HL-60/S4 treated with retinoic acid at 250 ng/mL for 4 days and 3 days (cell line): ENCODE results near the gene KANSL1.

Experiments used
- in situ Hi-C: fragments of 300-500 bp; cut with MboI; formaldehyde crosslinking; loops from 2 replicates; pipeline ENCODE4 v1.7.0; 2022; ENCODE audit warnings: low sequenced_read_pairs

KANSL1 gene

DNA sequence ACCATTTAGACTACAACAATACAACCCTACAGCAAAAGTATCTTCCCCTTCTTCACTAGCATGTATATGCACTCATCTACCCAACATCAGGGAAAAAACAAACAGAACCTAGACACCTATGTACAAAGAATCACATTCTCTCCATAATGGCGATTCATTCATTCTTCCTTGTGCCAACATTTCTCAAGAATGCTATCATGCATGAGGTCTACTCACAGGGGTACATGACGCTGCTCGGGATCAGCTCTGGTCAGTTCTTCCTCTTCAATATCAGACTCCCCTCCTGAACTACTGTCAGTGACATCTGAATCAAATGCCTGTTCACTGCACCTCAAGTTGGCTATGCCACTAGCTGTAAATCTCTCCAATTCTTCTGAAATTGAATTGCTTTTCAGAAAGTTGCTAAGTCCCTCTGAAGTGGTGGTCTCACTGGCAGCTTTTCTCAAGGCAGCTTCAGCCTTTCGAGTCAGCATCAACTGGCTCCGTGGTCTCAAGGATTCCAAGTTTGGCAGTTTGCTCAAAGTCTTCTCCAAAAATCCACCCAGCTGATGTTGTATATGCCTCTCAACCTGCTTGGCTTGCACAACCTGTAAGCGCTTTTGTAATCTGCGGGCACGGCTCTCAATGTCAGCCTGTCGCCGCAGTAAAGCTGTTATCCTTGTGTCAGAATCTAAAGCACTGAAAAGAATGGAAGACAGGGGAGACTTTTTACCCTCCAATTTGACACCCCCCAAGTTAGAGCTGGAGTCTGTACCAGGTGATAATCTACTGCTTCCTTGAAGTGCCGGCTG is 22.4 kb downstream of the KANSL1 start:
- in situ Hi-C loops = no loop called here

DNA sequence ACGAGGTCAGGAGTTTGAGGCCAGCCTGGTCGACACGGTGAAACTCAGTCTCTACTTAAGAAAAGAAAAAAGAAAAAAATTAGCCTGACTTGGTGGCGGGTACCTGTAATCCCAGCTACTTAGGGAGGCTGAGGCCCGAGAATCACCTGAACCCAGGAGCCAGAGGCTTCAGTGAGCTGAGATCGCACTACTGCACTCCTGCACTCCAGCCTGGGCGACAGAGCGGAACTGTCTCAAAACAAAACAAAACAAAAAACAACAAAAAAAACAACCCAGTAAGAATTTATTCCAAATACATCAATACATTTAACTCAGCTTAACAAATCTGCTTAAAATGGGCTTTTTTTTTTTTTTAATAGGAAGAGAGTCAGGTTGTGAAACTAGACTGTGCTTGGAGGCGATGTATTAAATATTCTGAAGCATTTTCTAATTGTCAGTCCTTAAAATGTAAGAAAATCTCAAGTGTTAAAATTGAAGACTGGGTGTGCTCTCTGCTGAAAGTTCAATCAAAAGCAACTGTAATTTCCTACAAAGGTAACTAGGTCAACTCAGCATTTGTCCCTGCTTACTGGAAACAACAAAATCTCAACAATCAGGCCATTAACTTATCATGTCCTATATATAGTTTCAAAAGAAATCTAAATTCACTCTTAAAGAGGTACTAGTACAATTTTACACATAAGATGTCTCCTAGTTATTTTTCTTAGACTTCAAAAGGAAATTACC is 23.2 kb downstream of the KANSL1 start:
- in situ Hi-C loops = no loop called here

DNA sequence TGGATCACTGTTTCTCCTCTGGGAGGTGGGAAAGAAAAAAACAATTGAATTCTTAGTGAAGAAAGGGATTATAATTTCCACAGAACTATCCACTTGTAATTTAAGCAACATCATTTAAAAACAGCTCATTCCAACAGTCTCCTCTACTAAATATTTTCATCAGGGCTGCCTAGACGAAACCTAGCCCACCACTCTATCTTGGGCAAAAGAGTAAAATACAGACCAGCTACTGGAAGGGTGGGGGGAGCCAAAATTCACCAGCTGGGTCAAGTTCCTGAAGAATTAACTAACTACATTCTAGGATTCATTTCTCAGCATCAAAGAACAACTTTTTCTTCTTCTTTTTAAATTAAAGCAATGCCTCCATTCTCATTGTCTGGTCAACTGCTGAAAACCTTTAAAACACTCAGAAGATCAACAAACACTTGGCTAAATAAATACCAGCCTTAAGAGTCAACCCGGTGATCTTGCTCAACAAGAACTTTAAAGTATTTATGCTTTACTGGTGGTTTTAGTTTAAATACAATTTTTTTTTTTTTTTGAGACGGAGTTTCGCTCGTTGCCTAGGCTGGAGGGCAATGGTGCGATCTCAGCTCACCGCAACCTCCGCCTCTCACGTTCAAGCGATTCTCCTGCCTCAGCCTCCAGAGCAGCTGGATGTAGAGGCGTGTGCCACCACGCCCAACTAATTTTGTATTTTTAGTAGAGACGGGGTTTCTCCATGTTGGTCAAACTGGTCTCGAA is 25.2 kb downstream of the KANSL1 start:
- in situ Hi-C loops = no loop called here

DNA sequence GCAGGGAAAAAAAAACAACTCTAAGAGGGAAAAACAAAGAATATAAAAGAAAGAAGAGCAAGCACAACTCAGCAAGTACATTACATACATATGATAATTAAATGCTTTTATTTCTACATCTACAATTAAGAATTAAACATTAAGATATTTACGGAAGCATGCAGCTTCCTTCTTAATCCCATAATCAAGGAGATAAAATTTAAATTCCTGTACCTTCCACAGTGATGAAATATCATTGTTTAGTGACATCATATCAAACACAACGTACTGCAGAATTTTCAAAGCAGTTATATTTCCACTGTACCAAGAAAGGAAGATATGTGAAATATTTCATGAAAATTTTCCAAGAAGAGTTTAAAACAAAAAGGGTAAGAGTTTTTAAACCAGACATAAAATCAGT is 26.0 kb downstream of the KANSL1 start:
- in situ Hi-C loops = no loop called here

DNA sequence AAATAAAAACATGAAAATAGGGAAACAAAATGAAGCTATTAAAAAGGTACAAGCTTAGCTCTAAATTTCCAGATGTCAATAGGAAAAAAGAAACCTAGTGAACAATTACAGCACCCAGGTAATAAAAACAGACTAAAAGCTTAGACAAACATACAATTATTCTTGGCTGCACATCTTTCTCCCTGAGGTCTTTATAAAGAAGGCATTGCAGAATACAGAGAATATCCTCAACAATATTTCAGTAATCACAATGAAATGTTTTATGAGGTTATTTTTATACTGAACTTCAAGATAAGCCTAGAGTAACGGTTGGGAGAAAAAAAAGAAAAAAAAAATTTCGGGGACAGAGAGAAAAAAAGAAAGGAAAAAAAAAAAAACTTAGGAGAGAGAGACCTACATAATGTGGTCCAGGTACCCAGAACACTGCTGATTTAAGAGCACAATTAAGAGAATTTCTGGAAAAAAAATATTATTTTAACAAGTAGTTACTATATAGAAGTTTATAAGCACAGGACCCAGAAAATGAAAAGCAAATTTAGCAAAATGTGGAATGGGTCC is 26.5 kb downstream of the KANSL1 start:
- in situ Hi-C loops = no loop called here

DNA sequence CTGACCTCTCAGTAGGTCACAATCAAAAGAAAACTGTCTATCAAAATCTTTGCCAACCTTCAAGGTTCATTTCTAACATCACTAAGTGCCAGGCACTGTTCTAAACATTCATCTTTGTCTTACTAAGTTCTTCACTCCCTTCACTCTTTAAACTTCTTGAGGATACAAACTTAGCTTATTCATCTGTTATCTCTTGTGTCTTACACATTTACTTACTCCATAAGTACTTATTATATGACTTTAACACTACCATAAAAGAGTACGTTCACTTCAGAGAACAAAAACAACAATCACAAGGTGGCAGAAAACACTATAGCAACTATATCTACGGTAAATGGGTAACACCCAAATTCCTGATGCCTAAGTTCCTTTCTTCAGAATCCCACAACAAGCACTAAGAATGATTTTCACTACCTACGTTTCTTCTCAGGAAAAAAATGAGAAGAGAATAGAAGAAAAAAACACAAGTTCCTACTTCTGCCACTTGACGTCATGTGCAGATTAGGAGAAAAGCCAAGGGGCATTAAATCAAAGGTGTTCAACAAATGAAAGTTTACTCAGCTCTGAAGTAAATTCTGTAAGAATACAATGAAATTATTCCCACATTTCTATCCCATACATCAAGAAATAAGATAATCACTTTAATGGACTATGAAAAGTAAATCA is 29.2 kb downstream of the KANSL1 start:
- in situ Hi-C loops = no loop called here

DNA sequence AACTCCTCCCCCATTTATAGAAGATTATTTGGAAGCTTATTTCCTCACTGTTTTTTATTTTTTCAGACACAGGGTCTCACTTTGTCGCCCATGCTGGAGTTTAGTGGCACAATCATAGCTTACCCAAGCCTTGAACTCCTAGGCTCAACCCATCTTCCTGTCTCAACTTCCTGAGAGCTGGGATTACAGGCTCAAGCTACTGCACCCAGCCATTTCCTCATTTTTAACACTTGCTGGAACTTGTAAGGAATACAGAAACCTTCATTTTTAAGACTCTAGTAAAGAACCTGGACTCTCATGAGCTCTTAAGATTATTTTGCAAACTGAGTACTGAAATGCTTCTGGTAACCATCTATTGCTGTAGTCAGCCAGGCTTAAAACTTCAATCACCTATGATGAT is 29.9 kb downstream of the KANSL1 start:
- in situ Hi-C loops = no loop called here

DNA sequence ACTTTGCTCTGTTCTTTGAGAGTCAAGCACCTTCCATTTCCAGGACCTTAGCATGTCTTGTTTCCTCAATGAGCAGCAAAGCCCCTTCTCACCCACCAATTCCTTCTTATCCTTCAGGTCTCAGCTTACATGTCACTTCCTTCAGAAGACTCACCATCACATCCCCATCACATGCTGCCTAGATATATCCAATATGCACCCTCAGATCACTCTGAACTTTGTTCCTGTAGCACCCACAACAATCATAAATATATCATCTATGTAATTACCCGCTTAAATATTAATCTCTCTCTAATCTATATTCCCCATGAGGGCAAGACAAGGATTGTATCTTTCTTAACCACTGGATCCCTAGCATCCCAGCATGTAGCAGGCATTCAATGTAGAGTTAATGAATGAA is 30.4 kb downstream of the KANSL1 start:
- in situ Hi-C loops = no loop called here

DNA sequence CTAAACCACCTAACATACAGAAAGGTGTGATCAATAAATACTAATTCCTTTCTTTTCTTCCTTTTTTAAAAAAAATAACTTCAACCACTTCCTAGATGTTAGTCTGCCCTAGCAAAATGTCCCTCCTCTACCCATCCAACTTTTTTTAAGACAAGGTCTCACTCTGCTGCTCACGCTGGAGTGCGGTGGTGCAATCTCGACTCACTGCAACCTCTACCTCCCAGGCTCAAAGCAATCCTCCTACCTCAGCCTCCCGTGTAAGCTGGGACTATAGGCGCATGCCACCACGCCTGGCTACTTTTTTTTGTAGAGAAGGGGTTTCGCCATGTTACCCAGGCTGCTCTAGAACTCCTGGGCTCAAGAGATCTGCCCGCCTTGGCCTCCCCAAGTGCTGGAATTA is 33.1 kb downstream of the KANSL1 start:
- in situ Hi-C loops = no loop called here

DNA sequence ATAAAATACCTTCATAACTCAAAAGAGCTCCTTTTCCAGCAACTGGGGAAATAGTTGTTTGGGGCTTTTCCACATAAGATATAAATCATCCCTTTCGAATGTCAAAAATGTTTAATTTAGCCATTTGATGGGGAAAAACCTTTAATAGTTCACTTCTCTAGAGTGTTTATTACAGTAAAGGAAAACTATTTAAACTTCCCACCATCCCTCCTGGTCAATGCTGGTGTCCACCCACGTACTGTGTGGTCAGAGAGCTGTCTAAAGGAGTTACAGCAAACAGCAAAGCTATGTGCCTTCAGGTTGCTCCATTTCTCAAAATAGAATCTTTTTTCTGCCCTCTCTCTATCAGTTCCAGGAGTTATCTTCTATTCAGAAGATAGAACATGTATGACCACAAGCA is 33.5 kb downstream of the KANSL1 start:
- in situ Hi-C loops = no loop called here

DNA sequence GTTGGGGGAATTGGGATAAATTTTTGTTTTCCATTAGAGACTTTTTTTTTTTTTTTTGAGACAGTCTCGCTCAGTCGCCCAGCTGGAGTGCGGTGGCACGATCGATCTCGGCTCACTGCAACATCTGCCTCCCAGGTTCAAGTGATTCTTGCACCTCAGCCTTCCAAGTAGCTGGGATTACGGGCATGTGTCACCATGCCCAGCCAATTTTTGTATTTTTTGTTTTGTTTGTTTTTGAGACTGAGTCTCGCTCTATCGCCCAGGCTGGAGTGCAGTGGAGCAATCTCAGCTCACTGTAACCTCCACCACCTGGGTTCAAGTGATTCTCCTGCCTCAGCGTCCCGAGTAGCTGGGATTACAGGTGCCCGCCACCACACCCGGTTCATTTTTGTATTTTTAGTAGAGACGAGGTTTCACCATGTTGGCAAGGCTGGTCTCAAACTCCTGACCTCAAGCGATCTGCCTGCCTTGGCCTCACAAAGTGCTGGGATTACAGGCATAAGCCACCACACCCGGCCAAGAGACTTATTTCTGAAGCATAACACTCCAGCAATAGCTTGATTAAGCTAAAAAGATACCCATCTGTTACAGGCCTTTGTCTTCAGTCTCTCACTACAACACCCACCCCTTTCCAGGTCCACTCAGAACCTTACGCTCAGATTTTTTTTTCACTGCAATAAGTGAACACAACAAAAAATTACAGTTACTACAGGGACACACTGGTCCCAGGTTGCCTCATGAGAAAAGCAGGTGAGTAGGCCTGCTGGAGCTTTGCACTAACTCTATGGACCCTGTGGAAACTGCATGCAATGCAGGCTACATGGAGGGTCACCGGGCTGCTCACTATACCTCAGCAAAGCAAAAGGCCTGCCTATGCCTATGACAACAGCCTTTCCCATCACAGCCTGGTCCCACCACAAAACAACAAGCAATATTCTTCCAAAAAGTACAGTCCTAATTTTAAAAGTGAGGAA is 34.6 kb downstream of the KANSL1 start:
- in situ Hi-C loops = no loop called here

DNA sequence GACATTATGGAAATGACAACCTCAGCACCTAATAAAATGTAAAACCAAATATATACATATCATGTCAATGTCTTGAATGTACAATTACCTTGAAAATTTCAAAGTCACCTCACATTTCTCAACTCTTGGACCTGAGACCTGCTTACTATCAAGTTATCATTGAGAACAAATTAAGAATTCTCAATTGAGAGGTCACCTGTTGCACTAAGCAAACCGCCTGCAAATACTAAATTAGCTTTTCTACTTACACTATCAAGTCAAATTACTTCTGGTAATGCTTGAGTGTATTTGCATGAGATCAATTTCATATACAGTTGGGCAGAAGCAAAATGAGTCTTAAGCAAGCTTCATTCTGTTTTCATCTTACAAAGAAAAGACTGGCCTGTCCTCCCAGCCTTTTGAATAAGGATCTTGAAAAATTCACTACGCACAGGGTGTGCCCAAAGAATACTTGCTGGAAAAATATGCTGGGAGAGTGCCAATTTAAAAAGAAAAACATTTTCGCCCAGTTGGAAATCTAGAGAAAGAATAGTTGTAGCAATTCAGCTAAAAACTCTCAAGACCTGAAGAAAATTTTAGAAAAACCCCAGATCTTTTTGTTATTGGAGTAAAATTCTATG is 35.7 kb downstream of the KANSL1 start:
- in situ Hi-C loops = no loop called here

DNA sequence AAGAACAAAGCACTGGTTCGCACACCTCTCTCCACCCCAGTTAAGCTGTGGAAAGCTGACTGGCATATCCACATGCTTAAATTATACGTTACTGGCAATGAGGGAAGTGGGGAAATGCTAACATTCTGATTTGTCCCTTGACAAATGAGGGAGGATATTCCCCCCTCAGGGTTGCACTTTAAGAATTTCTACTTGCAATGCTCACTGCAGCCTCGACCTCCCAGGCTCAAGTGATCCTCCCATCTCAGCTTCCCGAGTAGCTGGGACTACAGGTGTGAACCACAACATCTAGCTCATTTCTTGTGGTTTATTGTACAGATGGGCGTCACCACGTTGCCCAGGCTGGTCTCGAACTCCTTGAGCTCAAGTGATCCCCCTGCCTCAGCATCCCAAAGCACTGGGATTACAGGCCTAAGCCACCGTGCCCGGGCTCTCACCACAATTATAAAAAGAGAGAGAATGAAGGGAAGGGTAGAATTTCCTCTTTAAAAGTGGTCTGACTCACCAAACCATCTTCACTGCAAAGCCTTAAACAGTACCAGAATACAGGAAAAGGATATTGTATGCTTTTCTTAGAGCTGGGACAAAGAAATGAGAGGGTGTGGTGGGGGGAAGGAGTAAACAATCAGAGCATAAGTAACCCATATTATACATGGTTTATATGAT is 38.9 kb downstream of the KANSL1 start:
- in situ Hi-C loops = no loop called here

DNA sequence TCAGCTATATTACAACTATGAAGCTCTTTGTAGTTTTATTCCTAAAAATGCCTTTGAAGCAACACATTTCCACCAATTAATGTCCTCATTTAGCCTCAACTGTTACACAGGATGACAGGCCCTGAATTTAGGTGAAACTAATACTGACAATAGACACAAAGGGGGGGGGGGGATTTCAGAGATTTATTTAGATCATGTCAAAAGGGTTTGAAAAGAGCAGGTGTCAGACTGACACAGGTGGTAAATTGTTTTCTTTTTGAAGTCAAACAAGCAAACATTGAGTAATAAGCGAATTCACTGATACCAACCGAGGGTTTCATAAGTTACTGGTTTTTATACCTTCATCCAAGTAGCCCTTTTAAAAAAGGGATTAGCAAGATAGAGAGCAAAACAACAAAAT is 40.8 kb downstream of the KANSL1 start:
- in situ Hi-C loops = no loop called here

DNA sequence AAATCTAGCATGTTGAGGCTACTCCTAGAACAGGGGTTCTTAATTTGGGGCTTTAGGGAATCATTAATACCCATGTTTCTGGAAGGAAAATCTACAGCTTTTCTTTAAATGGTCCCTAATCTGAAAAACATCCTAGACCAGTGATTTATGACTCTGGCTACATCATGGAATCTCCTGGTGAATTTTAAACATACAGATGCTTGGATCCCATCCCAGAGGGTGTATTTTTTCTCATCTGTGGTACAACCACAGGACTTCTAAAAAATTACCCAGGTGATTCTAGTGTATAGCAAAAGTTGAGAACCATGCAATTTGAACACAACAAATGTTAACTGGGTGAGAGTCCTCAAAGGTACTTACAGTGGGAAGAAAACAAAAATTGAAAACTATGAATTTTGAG is 41.5 kb downstream of the KANSL1 start:
- in situ Hi-C loops = no loop called here

DNA sequence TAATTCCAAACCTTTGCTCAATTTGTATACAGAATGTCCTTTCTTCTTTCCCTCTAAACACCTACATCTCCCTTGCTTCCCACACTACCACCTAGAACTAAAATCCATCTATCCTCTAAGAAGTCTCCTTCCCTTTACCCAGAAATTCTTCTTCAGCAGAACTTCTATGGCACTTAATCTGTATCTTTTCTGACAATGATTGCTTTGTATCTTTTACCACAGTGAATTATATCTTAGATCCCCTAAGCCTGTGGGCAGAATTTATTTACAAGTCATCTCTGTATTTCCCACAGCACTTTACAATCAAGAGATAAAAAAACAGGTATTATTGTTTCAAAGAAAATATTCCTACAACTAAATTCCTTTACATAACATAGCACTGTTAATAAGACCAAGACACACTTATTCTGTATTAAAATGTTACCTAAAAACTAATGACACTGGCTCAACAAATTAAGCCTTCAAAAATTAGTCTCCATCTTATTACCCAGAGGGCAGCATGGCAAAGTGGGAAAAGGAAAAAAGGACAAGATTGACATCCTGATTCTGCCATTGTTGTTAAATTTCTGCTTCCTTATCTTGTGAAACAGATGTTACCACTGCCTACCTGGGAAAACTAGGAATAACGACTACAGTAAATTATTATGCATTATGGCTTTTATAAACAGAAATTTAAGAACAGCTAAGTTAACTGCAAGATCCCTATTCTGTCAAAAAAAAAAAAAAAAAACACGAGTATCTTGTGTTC is 42.8 kb downstream of the KANSL1 start:
- in situ Hi-C loops = no loop called here

DNA sequence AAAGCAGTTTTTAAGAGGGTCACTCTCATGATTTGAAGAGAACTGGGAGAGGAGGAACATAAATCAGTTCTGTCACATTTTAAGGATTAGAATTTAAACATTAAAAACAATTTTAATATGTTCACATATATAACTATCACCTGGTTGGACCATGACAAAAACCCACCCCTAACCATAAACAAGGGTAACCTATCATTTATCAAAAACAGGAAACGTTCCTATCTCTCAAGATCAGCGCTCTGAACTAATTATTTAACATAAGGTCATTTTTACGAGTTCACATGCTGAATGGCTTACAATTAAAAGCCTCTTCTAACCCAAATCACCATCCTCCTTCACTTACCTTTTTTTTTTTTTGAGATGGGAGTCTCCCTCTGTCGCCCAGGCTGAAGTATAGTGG is 45.0 kb downstream of the KANSL1 start:
- in situ Hi-C loops = no loop called here

DNA sequence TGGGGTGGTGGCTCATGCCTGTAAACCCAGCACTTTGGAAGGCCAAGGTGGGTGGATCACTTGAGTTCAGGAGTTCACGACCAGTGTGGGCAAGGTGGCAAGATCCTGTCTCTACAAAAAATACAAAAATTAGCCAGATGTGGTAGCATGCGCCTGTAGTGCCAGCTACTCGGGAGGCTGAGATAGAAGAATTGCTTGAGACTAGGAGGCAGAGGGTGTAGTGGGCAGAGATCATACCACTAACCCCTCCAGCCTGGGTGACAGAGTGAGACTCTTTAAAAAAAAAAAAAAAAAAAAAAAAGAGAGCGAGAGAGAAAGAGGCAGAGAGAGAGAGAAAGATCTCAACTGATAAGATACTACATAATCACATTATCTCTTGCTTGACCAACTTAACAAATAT is 45.9 kb downstream of the KANSL1 start:
- in situ Hi-C loops = no loop called here
